Muscle layer of duodenum (tissue), 2 donors: ENCODE measurements around the gene PEBP1.

Experiments
- H3K27ac ChIP-seq: one replicate; pipeline ENCODE4 v1.7.0; 2013; ENCODE audit warnings: mild to moderate bottlenecking, low read length
- H3K27me3 ChIP-seq: one replicate; pipeline ENCODE4 v1.7.0; 2013; ENCODE audit warnings: low read depth, mild to moderate bottlenecking, control low read depth, low read length
- H3K36me3 ChIP-seq, 2 donors: one replicate each; pipeline ENCODE4 v1.7.0; 2013; ENCODE audit warnings: low read length in 2 of 2, control low read depth in 1 of 2, mild to moderate bottlenecking in 1 of 2; ENCODE audit not compliant: insufficient read depth in 2 of 2, control insufficient read depth in 1 of 2
- H3K4me1 ChIP-seq, 2 donors: one replicate each; pipeline ENCODE4 v1.7.0; 2013; ENCODE audit warnings: low read length in 2 of 2, mild to moderate bottlenecking in 2 of 2, control low read depth in 1 of 2, moderate library complexity in 1 of 2; ENCODE audit not compliant: insufficient read depth in 2 of 2, control insufficient read depth in 1 of 2
- H3K4me3 ChIP-seq, 2 donors: one replicate each; pipeline ENCODE4 v1.7.0; 2013; ENCODE audit warnings: low read length in 2 of 2, low read depth in 1 of 2, mild to moderate bottlenecking in 1 of 2
- H3K9me3 ChIP-seq, 2 donors: one replicate each; pipeline ENCODE4 v1.7.0; 2013; ENCODE audit warnings: low read length in 2 of 2, control low read depth in 1 of 2, mild to moderate bottlenecking in 1 of 2; ENCODE audit not compliant: control insufficient read depth in 1 of 2
- donor health status: healthy.

Gene PEBP1

GRCh38 chr12:118135788-118136558, at the start of gene PEBP1:
Gene PEBP1 (plus strand): TSS chr12:118136124. CDS start chr12:118136210, 86 bp downstream.
- H3K27ac ChIP-seq, result peak within 1 kb of the TSS; percentile 77
- H3K36me3 ChIP-seq, result peaks cover 18 to 27% of the 10 kb centered on the region in 2 donors
- H3K4me1 ChIP-seq, result peaks cover 7 to 19% of the 10 kb centered on the region in 2 donors
- H3K4me3 ChIP-seq, result peak within 1 kb of the TSS; percentile 84 to 98
- no peaks in the 10 kb centered on the region for H3K9me3 ChIP-seq
- H3K27me3 ChIP-seq, result no peaks in the 10 kb centered on the region

DNA sequence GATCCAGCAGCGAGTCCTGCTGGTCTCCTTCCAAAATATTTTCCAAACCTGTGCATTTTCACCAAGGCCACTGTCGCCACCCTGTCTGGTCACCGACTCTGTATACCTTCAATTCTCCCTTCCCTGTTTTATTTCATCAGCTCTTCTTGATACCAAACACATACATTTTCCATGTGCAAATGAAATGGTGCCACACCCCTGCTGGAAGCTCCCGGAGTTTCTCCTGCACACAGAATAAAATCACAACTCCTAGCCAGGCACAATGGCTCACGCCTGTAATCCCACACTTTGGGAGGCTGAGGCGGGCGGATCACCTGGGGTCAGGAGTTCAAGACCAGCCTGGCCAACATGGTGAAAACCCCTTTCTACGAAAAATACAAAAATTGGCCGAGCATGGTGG, 46.1 kb upstream of the PEBP1 start:
- Histone ChIP-seq H3K9me3 (no peaks in the 10 kb centered on the region), H3K4me3 (no peak overlapping the region), H3K4me1 (no peaks in the 10 kb centered on the region), H3K27me3 (no peaks in the 10 kb centered on the region), H3K27ac (no peak overlapping the region), H3K36me3 (peaks cover 0 to 7% of the 10 kb centered on the region in 2 donors)

- Histone ChIP-seq H3K4me1 (no peaks in the 10 kb centered on the region), H3K4me3 (no peak overlapping the region), H3K9me3 (no peaks in the 10 kb centered on the region), H3K36me3 (peaks cover 0 to 7% of the 10 kb centered on the region in 2 donors), H3K27ac (no peak overlapping the region), H3K27me3 (no peaks in the 10 kb centered on the region)
These were observed 41.9 kb upstream of the PEBP1 start for GRCh38 chr12:118094039-118094438.

DNA sequence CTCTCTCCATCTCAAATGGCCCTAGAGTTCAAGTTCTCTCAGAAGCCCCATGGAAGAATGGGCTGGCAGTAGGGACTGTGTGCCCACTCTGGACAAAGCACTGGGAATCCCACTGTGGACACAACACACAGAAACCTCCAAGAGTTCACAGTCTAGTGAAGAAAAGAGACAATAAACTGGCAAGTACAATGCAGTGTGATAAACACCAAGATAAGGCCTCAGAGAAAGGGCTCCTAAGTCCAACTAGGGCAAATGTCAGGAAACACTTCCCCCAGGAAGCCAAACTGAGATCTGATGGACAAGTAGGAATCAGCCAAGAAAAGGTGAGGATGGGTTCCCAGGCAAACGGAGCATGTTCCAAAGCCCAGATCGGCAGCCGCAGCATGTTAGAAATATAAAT, 37.5 kb upstream of the PEBP1 start:
- Histone ChIP-seq H3K4me1 (no peaks in the 10 kb centered on the region), H3K9me3 (no peaks in the 10 kb centered on the region), H3K27ac (no peak overlapping the region), H3K27me3 (no peaks in the 10 kb centered on the region), H3K36me3 (no peaks in the 10 kb centered on the region), H3K4me3 (no peak overlapping the region)

DNA sequence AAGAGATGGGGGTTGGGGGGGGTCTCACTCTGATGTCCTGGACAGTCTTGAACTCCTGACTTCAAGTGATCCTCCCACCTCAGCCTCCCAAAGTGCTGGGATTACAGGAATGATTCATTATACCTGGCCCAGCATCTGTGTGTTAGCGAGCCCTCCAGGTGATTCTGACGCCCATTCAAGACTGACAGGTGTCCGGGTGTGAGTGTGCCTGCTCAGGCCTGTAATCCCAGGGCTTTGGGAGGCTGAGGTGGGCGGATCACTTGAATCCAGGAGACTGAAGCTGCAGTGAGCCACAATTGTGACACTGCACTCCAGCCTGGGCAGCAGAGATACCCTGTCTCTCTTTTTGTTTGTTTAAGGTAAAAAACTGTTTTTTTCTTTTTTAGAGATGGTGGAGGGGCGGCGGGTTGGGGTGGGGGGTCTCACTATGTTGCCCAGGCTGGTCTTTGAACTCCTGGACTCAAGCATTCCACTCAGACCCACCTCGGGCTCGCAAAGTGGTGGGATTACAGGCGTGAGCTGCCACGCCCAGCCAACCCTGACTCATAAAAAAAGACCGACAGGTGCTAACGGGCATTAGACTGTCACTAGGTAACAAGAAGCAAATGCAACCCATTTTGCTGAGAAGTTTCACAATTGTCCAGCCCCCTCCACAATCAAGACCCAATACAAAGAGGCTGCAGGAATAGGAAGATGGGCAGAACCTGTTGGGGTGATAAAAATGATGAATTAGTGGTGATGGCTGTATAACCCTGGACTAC, 36.8 kb upstream of the PEBP1 start:
- H3K36me3 ChIP-seq, result no peaks in the 10 kb centered on the region
- H3K4me1 ChIP-seq, result no peaks in the 10 kb centered on the region
- H3K9me3 ChIP-seq, result no peaks in the 10 kb centered on the region
- no peak overlapping the region for H3K4me3 ChIP-seq
- H3K27ac ChIP-seq, result no peak overlapping the region
- H3K27me3 ChIP-seq, result no peaks in the 10 kb centered on the region

- Histone ChIP-seq H3K4me3 (no peak overlapping the region), H3K27me3 (no peaks in the 10 kb centered on the region), H3K36me3 (no peaks in the 10 kb centered on the region), H3K27ac (no peak overlapping the region), H3K9me3 (no peaks in the 10 kb centered on the region), H3K4me1 (peaks cover 0 to 7% of the 10 kb centered on the region in 2 donors)
These were observed 34.9 kb upstream of the PEBP1 start for GRCh38 chr12:118101051-118101450.

- Histone ChIP-seq H3K9me3 (no peaks in the 10 kb centered on the region), H3K27me3 (no peaks in the 10 kb centered on the region), H3K4me3 (no peak overlapping the region), H3K36me3 (no peaks in the 10 kb centered on the region), H3K27ac (no peak overlapping the region), H3K4me1 (peaks cover 0 to 7% of the 10 kb centered on the region in 2 donors)
These were observed 33.9 kb upstream of the PEBP1 start for GRCh38 chr12:118102070-118102469.

- Histone ChIP-seq H3K27me3 (no peaks in the 10 kb centered on the region), H3K4me3 (peak overlapping the region; percentile 60 to 98), H3K27ac (no peak overlapping the region), H3K9me3 (no peaks in the 10 kb centered on the region), H3K4me1 (peaks cover 0 to 7% of the 10 kb centered on the region in 2 donors), H3K36me3 (no peaks in the 10 kb centered on the region)
These were observed 33.3 kb upstream of the PEBP1 start for GRCh38 chr12:118102609-118103008.

DNA sequence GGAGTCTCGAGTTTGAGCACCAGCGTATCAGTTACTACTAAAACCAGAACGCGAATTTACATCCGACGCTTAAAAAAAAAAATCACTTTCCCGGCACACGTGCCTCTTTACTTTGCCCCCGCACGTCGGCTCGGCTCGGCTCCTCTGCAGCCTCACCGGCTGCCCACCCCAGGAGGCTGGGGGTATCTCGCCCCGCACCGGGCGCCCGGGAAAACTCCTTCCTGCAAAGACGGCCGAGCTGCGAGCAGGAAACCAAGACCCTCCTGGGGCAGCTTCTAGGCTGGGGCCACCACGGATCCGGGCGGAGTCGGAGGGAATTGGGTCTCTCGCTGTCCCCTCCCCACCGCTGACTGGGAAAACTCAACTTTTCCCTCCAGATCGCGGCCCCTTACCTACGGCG, 32.7 kb upstream of the PEBP1 start:
- Histone ChIP-seq H3K4me3 (peak overlapping the region; percentile 60 to 98), H3K27me3 (no peaks in the 10 kb centered on the region), H3K27ac (no peak overlapping the region), H3K4me1 (peaks cover 0 to 7% of the 10 kb centered on the region in 2 donors), H3K36me3 (no peaks in the 10 kb centered on the region), H3K9me3 (no peaks in the 10 kb centered on the region)

DNA sequence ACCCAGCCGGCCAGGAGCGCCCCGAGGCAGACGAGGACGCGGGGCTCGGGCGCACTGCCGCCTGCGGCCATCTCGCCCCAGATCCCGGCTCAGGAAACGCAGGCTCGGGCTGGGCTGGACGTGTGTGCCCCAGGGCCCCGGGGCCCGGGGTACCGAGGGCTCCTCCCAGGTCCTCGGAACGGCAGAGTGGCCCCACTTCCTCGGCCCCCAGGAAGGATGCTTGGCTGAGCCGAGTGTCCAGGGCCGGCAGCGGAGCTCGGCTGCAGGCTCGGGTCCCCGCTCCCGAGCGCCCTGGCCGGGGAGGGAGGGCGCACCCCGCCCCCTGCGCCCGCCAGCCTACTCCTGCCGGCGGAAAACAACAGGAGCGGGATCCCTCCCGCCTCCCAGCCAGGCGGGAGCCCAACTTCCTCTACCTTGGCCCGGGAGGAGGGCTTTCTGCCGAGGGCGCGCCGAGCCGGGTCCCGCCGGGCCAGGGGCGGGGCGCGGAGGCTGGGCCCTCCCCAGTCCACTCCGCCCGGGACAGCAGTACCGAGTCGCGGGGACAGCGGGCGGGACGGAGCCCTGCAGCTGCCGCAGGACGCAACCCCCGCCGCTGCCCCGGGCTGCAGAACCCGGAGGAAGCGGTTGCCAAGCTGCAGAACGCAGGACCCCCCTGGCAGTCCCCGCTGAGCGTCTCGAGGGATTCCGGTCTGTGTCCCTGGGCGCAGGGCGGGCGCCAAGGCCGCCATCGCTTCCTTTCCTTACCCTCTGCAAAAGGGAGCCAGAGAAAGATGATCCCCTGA, 32.1 kb upstream of the PEBP1 start, which contains the start of gene VSIG10:
VSIG10 (minus strand) TSS at position 411 of the 782 bp plus-strand sequence; CDS start at position 71, 340 bp downstream.
- Histone ChIP-seq H3K27me3 (no peaks in the 10 kb centered on the region), H3K27ac (peak within 1 kb of the TSS; percentile 63), H3K4me1 (peaks cover 0 to 7% of the 10 kb centered on the region in 2 donors), H3K36me3 (no peaks in the 10 kb centered on the region), H3K9me3 (no peaks in the 10 kb centered on the region), H3K4me3 (peak within 1 kb of the TSS; percentile 60 to 98)

GRCh38 chr12:118107011-118107410, 28.9 kb upstream of the PEBP1 start:
- Histone ChIP-seq H3K9me3 (no peaks in the 10 kb centered on the region), H3K4me1 (peaks cover 0 to 7% of the 10 kb centered on the region in 2 donors), H3K27me3 (no peaks in the 10 kb centered on the region), H3K4me3 (no peak overlapping the region), H3K27ac (no peak overlapping the region), H3K36me3 (no peaks in the 10 kb centered on the region)
